HUES6 (cell line): Measurements from ENCODE around the gene RTN1.

Experiments
- H3K27ac ChIP-seq: 2 replicates; pipeline ENCODE4 v1.7.0; 2013; ENCODE audit warnings: low read depth, mild to moderate bottlenecking, low read length, inconsistent platforms
- H3K27me3 ChIP-seq: 2 replicates; pipeline ENCODE4 v1.6.1; 2013; ENCODE audit warnings: low read length; ENCODE audit not compliant: control insufficient read depth, insufficient read depth
- H3K36me3 ChIP-seq: 2 replicates; pipeline ENCODE4 v1.6.1; 2013; ENCODE audit warnings: low read length; ENCODE audit not compliant: control insufficient read depth, insufficient read depth
- H3K4me1 ChIP-seq: 2 replicates; pipeline ENCODE4 v1.6.1; 2013; ENCODE audit warnings: low read length; ENCODE audit not compliant: control insufficient read depth, insufficient read depth
- H3K4me3 ChIP-seq: 2 replicates; pipeline ENCODE4 v1.5.1; 2013; ENCODE audit warnings: low read depth, low read length
- H3K9ac ChIP-seq: one replicate; pipeline ENCODE4 v1.6.1; 2013; ENCODE audit warnings: mild to moderate bottlenecking, low read length
- H3K9me3 ChIP-seq: 2 replicates; pipeline ENCODE4 v1.6.1; 2013; ENCODE audit warnings: low read depth, low read length; ENCODE audit not compliant: control insufficient read depth, insufficient read depth

Gene RTN1

GRCh38 chr14:59698793-59699192, 171.8 kb downstream of the RTN1 start:
- no peaks in the 10 kb centered on the region for H3K4me1 ChIP-seq
- no peak overlapping the region for H3K4me3 ChIP-seq
- H3K27me3 ChIP-seq = no peaks in the 10 kb centered on the region
- H3K9ac ChIP-seq = no peak overlapping the region
- peaks cover 7% of the 10 kb centered on the region; the same call in 1 of the 2 replicates for H3K9me3 ChIP-seq
- no peak overlapping the region for H3K27ac ChIP-seq
- no peaks in the 10 kb centered on the region for H3K36me3 ChIP-seq

GRCh38 chr14:59695198-59695597, 175.4 kb downstream of the RTN1 start:
- no peak overlapping the region for H3K27ac ChIP-seq
- H3K9ac ChIP-seq = no peak overlapping the region
- no peaks in the 10 kb centered on the region for H3K36me3 ChIP-seq
- no peak overlapping the region for H3K4me3 ChIP-seq
- H3K27me3 ChIP-seq = no peaks in the 10 kb centered on the region
- no peaks in the 10 kb centered on the region for H3K4me1 ChIP-seq
- H3K9me3 ChIP-seq = no peaks in the 10 kb centered on the region

GRCh38 chr14:59691266-59691665, 179.3 kb downstream of the RTN1 start:
- Histone ChIP-seq H3K27me3 (no peaks in the 10 kb centered on the region), H3K9me3 (0 out of 2 replicates have a peak, but pooled peaks cover 4% of the 10 kb centered on the region), H3K36me3 (no peaks in the 10 kb centered on the region), H3K9ac (no peak overlapping the region), H3K4me1 (no peaks in the 10 kb centered on the region), H3K27ac (no peak overlapping the region), H3K4me3 (no peak overlapping the region)

- no peak overlapping the region for H3K9ac ChIP-seq
- H3K27ac ChIP-seq = no peak overlapping the region
- no peak overlapping the region for H3K4me3 ChIP-seq
- no peaks in the 10 kb centered on the region for H3K4me1 ChIP-seq
- no peaks in the 10 kb centered on the region for H3K27me3 ChIP-seq
- H3K36me3 ChIP-seq = no peaks in the 10 kb centered on the region
- 0 out of 2 replicates have a peak, but pooled peaks cover 4% of the 10 kb centered on the region for H3K9me3 ChIP-seq
These were observed 180.2 kb downstream of the RTN1 start for GRCh38 chr14:59690426-59690825.

GRCh38 chr14:59688224-59689170, 182.1 kb downstream of the RTN1 start:
- H3K9me3 ChIP-seq = 0 out of 2 replicates have a peak, but pooled peaks cover 4% of the 10 kb centered on the region
- no peaks in the 10 kb centered on the region for H3K36me3 ChIP-seq
- no peak overlapping the region for H3K27ac ChIP-seq
- H3K9ac ChIP-seq = no peak overlapping the region
- H3K4me1 ChIP-seq = no peaks in the 10 kb centered on the region
- no peaks in the 10 kb centered on the region for H3K27me3 ChIP-seq
- no peak overlapping the region for H3K4me3 ChIP-seq

GRCh38 chr14:59687663-59688062, 182.9 kb downstream of the RTN1 start:
- Histone ChIP-seq H3K4me1 (no peaks in the 10 kb centered on the region), H3K27me3 (no peaks in the 10 kb centered on the region), H3K9me3 (0 out of 2 replicates have a peak, but pooled peaks cover 4% of the 10 kb centered on the region), H3K36me3 (no peaks in the 10 kb centered on the region), H3K27ac (no peak overlapping the region), H3K9ac (no peak overlapping the region), H3K4me3 (no peak overlapping the region)

GRCh38 chr14:59679872-59680271, 190.7 kb downstream of the RTN1 start:
- no peaks in the 10 kb centered on the region for H3K9me3 ChIP-seq
- H3K27ac ChIP-seq = no peak overlapping the region
- H3K27me3 ChIP-seq = no peaks in the 10 kb centered on the region
- H3K4me1 ChIP-seq = no peaks in the 10 kb centered on the region
- no peak overlapping the region for H3K4me3 ChIP-seq
- no peaks in the 10 kb centered on the region for H3K36me3 ChIP-seq
- no peak overlapping the region for H3K9ac ChIP-seq

GRCh38 chr14:59678352-59678751, 192.2 kb downstream of the RTN1 start:
- no peak overlapping the region for H3K4me3 ChIP-seq
- no peaks in the 10 kb centered on the region for H3K9me3 ChIP-seq
- H3K36me3 ChIP-seq = no peaks in the 10 kb centered on the region
- H3K27ac ChIP-seq = no peak overlapping the region
- no peaks in the 10 kb centered on the region for H3K27me3 ChIP-seq
- no peaks in the 10 kb centered on the region for H3K4me1 ChIP-seq
- H3K9ac ChIP-seq = no peak overlapping the region

- Histone ChIP-seq H3K9me3 (no peaks in the 10 kb centered on the region), H3K36me3 (no peaks in the 10 kb centered on the region), H3K4me1 (no peaks in the 10 kb centered on the region), H3K27ac (no peak overlapping the region), H3K27me3 (no peaks in the 10 kb centered on the region), H3K9ac (no peak overlapping the region), H3K4me3 (no peak overlapping the region)
These were observed 192.8 kb downstream of the RTN1 start for GRCh38 chr14:59677771-59678231.

- no peaks in the 10 kb centered on the region for H3K4me1 ChIP-seq
- H3K9me3 ChIP-seq = no peaks in the 10 kb centered on the region
- H3K27me3 ChIP-seq = no peaks in the 10 kb centered on the region
- H3K36me3 ChIP-seq = no peaks in the 10 kb centered on the region
- H3K4me3 ChIP-seq = no peak overlapping the region
- no peak overlapping the region for H3K27ac ChIP-seq
- H3K9ac ChIP-seq = no peak overlapping the region
These were observed 195.2 kb downstream of the RTN1 start for GRCh38 chr14:59675394-59675793.

- H3K27ac ChIP-seq = no peak overlapping the region
- H3K4me1 ChIP-seq = no peaks in the 10 kb centered on the region
- H3K4me3 ChIP-seq = no peak overlapping the region
- H3K9me3 ChIP-seq = no peaks in the 10 kb centered on the region
- no peak overlapping the region for H3K9ac ChIP-seq
- no peaks in the 10 kb centered on the region for H3K27me3 ChIP-seq
- no peaks in the 10 kb centered on the region for H3K36me3 ChIP-seq
These were observed 205.8 kb downstream of the RTN1 start for GRCh38 chr14:59664741-59665140.
